Measurements from ENCODE around the gene DNAJB8.

DNAJB8 gene

GRCh38 chr3:128449111-128449638 lies 17.5 kb downstream of the DNAJB8 start:
- in situ Hi-C loops (cut with MboI; ENCODE audit: low sequenced_read_pairs), result no loop called here

- in situ Hi-C loops (cut with MboI; ENCODE audit: low sequenced_read_pairs), result no loop called here
Measured at GRCh38 chr3:128448491-128448890, 18.2 kb downstream of the DNAJB8 start.

GRCh38 chr3:128447561-128448013 lies 19.1 kb downstream of the DNAJB8 start:
- in situ Hi-C loops (cut with MboI; ENCODE audit: low sequenced_read_pairs), result no loop called here

GRCh38 chr3:128446821-128447220 lies 19.9 kb downstream of the DNAJB8 start:
- in situ Hi-C loops (cut with MboI; ENCODE audit: low sequenced_read_pairs), result no loop called here

- in situ Hi-C loops (cut with MboI; ENCODE audit: low sequenced_read_pairs), result no loop called here
Measured at GRCh38 chr3:128445357-128445756, 21.3 kb downstream of the DNAJB8 start.

- in situ Hi-C loops (cut with MboI; ENCODE audit: low sequenced_read_pairs), result no loop called here
Measured at GRCh38 chr3:128443771-128444170, 22.9 kb downstream of the DNAJB8 start.

GRCh38 chr3:128442949-128443348 lies 23.7 kb downstream of the DNAJB8 start:
- in situ Hi-C loops (cut with MboI; ENCODE audit: low sequenced_read_pairs), result no loop called here

GRCh38 chr3:128442070-128442469 lies 24.6 kb downstream of the DNAJB8 start:
- in situ Hi-C loops (cut with MboI; ENCODE audit: low sequenced_read_pairs), result no loop called here

- in situ Hi-C loops (cut with MboI; ENCODE audit: low sequenced_read_pairs), result no loop called here
Measured at GRCh38 chr3:128439226-128439625, 27.5 kb downstream of the DNAJB8 start.

- in situ Hi-C loops (cut with MboI; ENCODE audit: low sequenced_read_pairs), result no loop called here
Measured at GRCh38 chr3:128438488-128439072, 28.1 kb downstream of the DNAJB8 start.

GRCh38 chr3:128436214-128436613 lies 30.5 kb downstream of the DNAJB8 start:
- in situ Hi-C loops (cut with MboI; ENCODE audit: low sequenced_read_pairs), result no loop called here

- in situ Hi-C loops (cut with MboI; ENCODE audit: low sequenced_read_pairs), result no loop called here
Measured at GRCh38 chr3:128435561-128435960, 31.1 kb downstream of the DNAJB8 start.

- in situ Hi-C loops (cut with MboI; ENCODE audit: low sequenced_read_pairs), result no loop called here
Measured at GRCh38 chr3:128435058-128435457, 31.6 kb downstream of the DNAJB8 start.

GRCh38 chr3:128434524-128434923 lies 32.2 kb downstream of the DNAJB8 start:
- in situ Hi-C loops (cut with MboI; ENCODE audit: low sequenced_read_pairs), result no loop called here

- in situ Hi-C loops (cut with MboI; ENCODE audit: low sequenced_read_pairs), result no loop called here
Measured at GRCh38 chr3:128433837-128434165, 32.9 kb downstream of the DNAJB8 start.

- in situ Hi-C loops (cut with MboI; ENCODE audit: low sequenced_read_pairs), result no loop called here
Measured at GRCh38 chr3:128432971-128433836, 33.5 kb downstream of the DNAJB8 start.

GRCh38 chr3:128432301-128432970 lies 34.3 kb downstream of the DNAJB8 start:
- in situ Hi-C loops (cut with MboI; ENCODE audit: low sequenced_read_pairs), result no loop called here

- in situ Hi-C loops (cut with MboI; ENCODE audit: low sequenced_read_pairs), result no loop called here
Measured at GRCh38 chr3:128431803-128432300, 34.8 kb downstream of the DNAJB8 start.

- in situ Hi-C loops (cut with MboI; ENCODE audit: low sequenced_read_pairs), result no loop called here
Measured at GRCh38 chr3:128430731-128431130, 36.0 kb downstream of the DNAJB8 start.

- in situ Hi-C loops (cut with MboI; ENCODE audit: low sequenced_read_pairs), result no loop called here
Measured at GRCh38 chr3:128430301-128430700, 36.4 kb downstream of the DNAJB8 start.

- in situ Hi-C loops (cut with MboI; ENCODE audit: low sequenced_read_pairs), result loop anchor here (10.0 kb wide), 1 partner anchor 155 kb away; no protein-coding TSS in a partner anchor
Measured at GRCh38 chr3:128429751-128430150, 36.9 kb downstream of the DNAJB8 start.
